Caco-2 (cell line): ENCODE measurements around the gene MARCHF4. TPM values are rescaled to one million over a fixed set of nuclear protein-coding genes. Genes with fewer than 3 reads are reported as not detected.
A peak's percentile ranks its signal among the peaks of the same experiment; 100 is the strongest.

Experiments used
- BruUV-seq: library from RNA; stranded (reverse); fragments of 400-500 nt; replicated peaks from 2 replicates; lab custom pipeline; 2021; lab: Mats Ljungman, UMichigan
- CTCF ChIA-PET: fragments of 300-600 bp; sonication (Branson Sonifier 250); formaldehyde crosslinking; loops from one replicate; lab custom pipeline; 2022; ENCODE audit warnings: antibody characterized with exemption; lab: Charles Lee
- POLR2A ChIA-PET: fragments of 300-600 bp; sonication (Branson Sonifier 250); formaldehyde crosslinking; loops from one replicate; lab custom pipeline; 2022; ENCODE audit warnings: antibody characterized with exemption; lab: Charles Lee
- DNase-seq, 2 experiments: peaks; one replicate each; pipeline versions ENCODE4 v3.0.0 to v3.0.0-alpha.2; 2020 to 2022
- H3K27me3 ChIP-seq: replicated peaks from 2 replicates; pipeline ENCODE4 v1.6.0; 2011; ENCODE audit warnings: low read length; ENCODE audit not compliant: control insufficient read depth, insufficient read depth
- H3K36me3 ChIP-seq: 2 replicates; pipeline ENCODE4 v1.5.1; 2011; ENCODE audit warnings: low read length; ENCODE audit not compliant: control insufficient read depth, insufficient read depth
- H3K4me1 ChIP-seq: fragments of 250-450 bp; sonication (Bioruptor Pico); 2 replicates; pipeline ENCODE4 v1.5.1; 2020; ENCODE audit warnings: mild to moderate bottlenecking
- H3K4me3 ChIP-seq: 2 replicates; pipeline ENCODE4 v1.5.1; 2011; ENCODE audit warnings: low read depth, mild to moderate bottlenecking, control low read depth, low read length
- H3K9me3 ChIP-seq: fragments of 250-450 bp; sonication (Bioruptor Pico); 2 replicates; pipeline ENCODE4 v1.5.1; 2020; ENCODE audit warnings: mild to moderate bottlenecking, moderate library complexity
- H3K27ac Mint-ChIP-seq: one replicate; pipeline ENCODE4 v1.8.0; 2022; ENCODE audit warnings: mixed read lengths; ENCODE audit not compliant: unreplicated experiment
- H3K27me3 Mint-ChIP-seq: one replicate; pipeline ENCODE4 v1.8.0; 2022; ENCODE audit warnings: mixed read lengths; ENCODE audit not compliant: insufficient read depth, unreplicated experiment
- H3K36me3 Mint-ChIP-seq: one replicate; pipeline ENCODE4 v1.8.0; 2022; ENCODE audit warnings: mild to moderate bottlenecking, mixed read lengths; ENCODE audit not compliant: insufficient read depth, unreplicated experiment
- H3K4me1 Mint-ChIP-seq: one replicate; pipeline ENCODE4 v1.8.0; 2022; ENCODE audit warnings: low read depth, mixed read lengths; ENCODE audit not compliant: unreplicated experiment
- H3K4me3 Mint-ChIP-seq: one replicate; pipeline ENCODE4 v1.8.0; 2022; ENCODE audit warnings: mild to moderate bottlenecking, moderate library complexity, mixed read lengths; ENCODE audit not compliant: unreplicated experiment
- H3K9me3 Mint-ChIP-seq: one replicate; pipeline ENCODE4 v1.8.0; 2022; ENCODE audit warnings: mixed read lengths; ENCODE audit not compliant: unreplicated experiment
- intact Hi-C: fragments of 100-400 bp; cut with micrococcal nuclease; formaldehyde crosslinking; loops from one replicate; pipeline ENCODE4 v1.10.0; 2022; ENCODE audit not compliant: unreplicated experiment
- total RNA-seq: library from RNA; stranded (reverse); gene quantifications from 2 replicates; pipeline ENCODE4 v1.2.3, GENCODE V29; 2022
- TF ChIP-seq, protein P1 (sequence below), 2 experiments: fragments of 200-600 bp in 1 of 2; IDR thresholded peaks; 1 replicate in 1 of 2; 2 replicates in 1 of 2; pipeline versions ENCODE4 v1.5.1 to v1.8.0; 2011 to 2022; ENCODE audit warnings: antibody characterized with exemption in 1 of 2, control low read depth in 1 of 2, inconsistent platforms in 1 of 2, low read depth in 1 of 2, low read length in 1 of 2, mild to moderate bottlenecking in 1 of 2, moderate library complexity in 1 of 2; ENCODE audit not compliant: insufficient read depth in 1 of 2, severe bottlenecking in 1 of 2, unreplicated experiment in 1 of 2

Gene MARCHF4
- total RNA-seq, 1 experiment from 2014 or later = not detected

DNA sequence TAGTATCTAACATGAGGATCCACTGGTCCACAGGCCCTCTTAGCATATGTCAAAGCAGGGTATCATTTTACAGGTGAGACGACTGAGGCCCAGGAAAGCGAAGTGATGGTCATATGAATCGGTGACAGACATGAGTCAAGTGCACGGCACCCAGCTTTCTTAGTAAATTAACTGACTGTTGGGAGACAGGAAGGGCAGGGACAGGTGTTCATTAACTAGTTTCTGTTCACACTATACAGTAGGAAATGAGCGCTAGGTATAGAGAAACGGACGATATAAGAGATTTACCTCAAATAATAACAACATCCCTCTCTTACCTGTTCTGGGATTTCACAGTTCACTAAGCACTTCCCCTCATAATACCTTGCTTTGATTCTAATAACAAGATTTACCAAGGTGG is 38.3 kb upstream of the MARCHF4 start:
- ChIA-PET CTCF (no interaction called here), POLR2A (no interaction called here)
- Mint-ChIP-seq H3K9me3 (no peaks in the 10 kb centered on the region), H3K27me3 (peaks cover 11% of the 10 kb centered on the region), H3K4me1 (no peaks in the 10 kb centered on the region), H3K27ac (no peak overlapping the region), H3K4me3 (no peak overlapping the region), H3K36me3 (peaks cover 5% of the 10 kb centered on the region)
- TF ChIP-seq, protein P1, sequence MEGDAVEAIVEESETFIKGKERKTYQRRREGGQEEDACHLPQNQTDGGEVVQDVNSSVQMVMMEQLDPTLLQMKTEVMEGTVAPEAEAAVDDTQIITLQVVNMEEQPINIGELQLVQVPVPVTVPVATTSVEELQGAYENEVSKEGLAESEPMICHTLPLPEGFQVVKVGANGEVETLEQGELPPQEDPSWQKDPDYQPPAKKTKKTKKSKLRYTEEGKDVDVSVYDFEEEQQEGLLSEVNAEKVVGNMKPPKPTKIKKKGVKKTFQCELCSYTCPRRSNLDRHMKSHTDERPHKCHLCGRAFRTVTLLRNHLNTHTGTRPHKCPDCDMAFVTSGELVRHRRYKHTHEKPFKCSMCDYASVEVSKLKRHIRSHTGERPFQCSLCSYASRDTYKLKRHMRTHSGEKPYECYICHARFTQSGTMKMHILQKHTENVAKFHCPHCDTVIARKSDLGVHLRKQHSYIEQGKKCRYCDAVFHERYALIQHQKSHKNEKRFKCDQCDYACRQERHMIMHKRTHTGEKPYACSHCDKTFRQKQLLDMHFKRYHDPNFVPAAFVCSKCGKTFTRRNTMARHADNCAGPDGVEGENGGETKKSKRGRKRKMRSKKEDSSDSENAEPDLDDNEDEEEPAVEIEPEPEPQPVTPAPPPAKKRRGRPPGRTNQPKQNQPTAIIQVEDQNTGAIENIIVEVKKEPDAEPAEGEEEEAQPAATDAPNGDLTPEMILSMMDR (IDR thresholded peaks at IDR 0.05; ENCODE audit: insufficient read depth in 1 of 2, low read depth in 1 of 2, low read length in 1 of 2, severe bottlenecking in 1 of 2, unreplicated experiment in 1 of 2) = no peak
- intact Hi-C loops = loop anchor here (10.0 kb wide), 1 partner anchor 254 kb away; no protein-coding TSS in a partner anchor
- H3K9me3 ChIP-seq = no peaks in the 10 kb centered on the region
- no peak for DNase-seq
- no peaks in the 10 kb centered on the region for H3K27me3 ChIP-seq
- H3K4me1 ChIP-seq = 0 out of 2 replicates have a peak, but pooled peaks cover 4% of the 10 kb centered on the region
- H3K36me3 ChIP-seq = no peaks in the 10 kb centered on the region
- H3K4me3 ChIP-seq = no peak overlapping the region
- no TSS peak for BruUV-seq

DNA sequence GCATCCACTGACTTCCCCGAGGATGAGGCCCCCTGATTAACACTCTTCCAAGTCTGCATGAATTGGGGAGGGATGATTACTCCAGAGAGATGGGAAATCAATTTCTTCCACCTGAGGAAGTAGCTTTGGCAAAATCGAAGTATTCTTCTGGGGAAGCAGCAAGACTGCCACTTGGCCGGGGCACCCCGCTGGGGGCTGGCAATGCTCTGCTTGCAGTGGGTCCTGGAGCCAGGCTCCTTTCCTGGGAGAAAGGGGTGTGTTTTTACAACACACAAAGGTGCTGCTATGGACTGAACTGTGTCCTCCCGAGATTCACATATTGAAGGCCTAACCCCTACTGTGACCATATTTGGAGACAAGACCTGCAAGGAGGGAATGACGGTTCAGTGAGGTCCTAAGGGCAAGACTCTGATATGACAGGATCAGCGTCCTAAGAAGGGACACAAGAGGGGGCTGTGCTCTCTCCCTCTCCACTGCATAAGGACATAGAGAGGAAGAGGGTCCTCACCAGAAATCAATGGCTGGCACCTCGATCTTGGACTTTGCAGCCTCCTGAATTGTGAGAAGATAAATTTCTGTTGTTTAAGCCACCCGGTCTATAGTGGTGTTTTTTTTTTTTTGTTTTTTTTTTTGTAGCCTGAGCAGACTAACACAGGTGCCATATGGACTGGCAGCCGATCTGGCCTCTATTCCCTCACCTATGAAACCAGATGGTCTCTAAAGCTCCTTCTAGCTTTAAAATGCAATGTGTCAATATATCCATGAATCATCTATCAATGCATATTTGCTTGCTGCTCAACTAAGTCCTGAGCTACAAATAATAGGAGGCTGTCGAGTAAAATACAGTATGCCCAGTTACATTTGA is 36.4 kb upstream of the MARCHF4 start:
- no peaks in the 10 kb centered on the region for H3K4me1 Mint-ChIP-seq
- peaks cover 11% of the 10 kb centered on the region for H3K27me3 Mint-ChIP-seq

DNA sequence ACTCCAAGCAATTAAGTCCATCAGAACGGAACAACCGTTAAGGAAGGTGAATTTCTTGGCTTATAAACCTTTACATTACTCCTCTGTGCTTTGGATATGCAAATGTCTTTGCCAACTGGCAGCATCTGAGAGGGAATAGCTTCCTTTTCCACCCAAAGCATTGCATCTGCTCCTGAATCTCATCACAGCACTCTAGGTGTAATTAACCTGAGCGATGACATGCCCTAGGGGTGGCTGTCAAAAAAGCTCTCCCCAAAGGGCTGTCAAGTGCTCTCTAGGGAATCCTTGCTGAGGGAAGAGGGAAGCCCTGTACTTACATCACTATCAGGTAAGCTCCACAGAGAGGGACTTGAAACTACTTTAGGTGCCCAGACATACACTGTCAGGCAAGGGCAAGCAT is 34.5 kb upstream of the MARCHF4 start:
- ChIA-PET CTCF (no interaction called here), POLR2A (no interaction called here)
- TF ChIP-seq, protein P1 (IDR thresholded peaks at IDR 0.05; ENCODE audit: insufficient read depth in 1 of 2, low read depth in 1 of 2, low read length in 1 of 2, severe bottlenecking in 1 of 2, unreplicated experiment in 1 of 2) = no peak
- no peaks in the 10 kb centered on the region for H3K4me1 ChIP-seq
- no peaks in the 10 kb centered on the region for H3K4me1 Mint-ChIP-seq
- no peaks in the 10 kb centered on the region for H3K36me3 Mint-ChIP-seq
- no peaks in the 10 kb centered on the region for H3K9me3 Mint-ChIP-seq
- peaks cover 11% of the 10 kb centered on the region for H3K27me3 Mint-ChIP-seq
- no peak overlapping the region for H3K27ac Mint-ChIP-seq
- no peak overlapping the region for H3K4me3 Mint-ChIP-seq
- no peaks in the 10 kb centered on the region for H3K9me3 ChIP-seq
- no peak for DNase-seq
- no TSS peak for BruUV-seq
- intact Hi-C loops = no loop called here
- no peaks in the 10 kb centered on the region for H3K36me3 ChIP-seq
- no peaks in the 10 kb centered on the region for H3K27me3 ChIP-seq
- H3K4me3 ChIP-seq = no peak overlapping the region

More for the DNA sequence above, 36.4 kb upstream of the MARCHF4 start:
- no peaks in the 10 kb centered on the region for H3K27me3 ChIP-seq
- peaks cover 5% of the 10 kb centered on the region for H3K36me3 Mint-ChIP-seq
- no TSS peak for BruUV-seq
- no peaks in the 10 kb centered on the region for H3K36me3 ChIP-seq
- H3K9me3 ChIP-seq = no peaks in the 10 kb centered on the region
- intact Hi-C loops = no loop called here
- DNase-seq = peak in 1 of 2 experiments; percentile 7
- no peak overlapping the region for H3K4me3 ChIP-seq
- POLR2A ChIA-PET = no interaction called here
- no peak overlapping the region for H3K4me3 Mint-ChIP-seq
- H3K4me1 ChIP-seq = 0 out of 2 replicates have a peak, but pooled peaks cover 4% of the 10 kb centered on the region
- TF ChIP-seq, protein P1 (IDR thresholded peaks at IDR 0.05; ENCODE audit: insufficient read depth in 1 of 2, low read depth in 1 of 2, low read length in 1 of 2, severe bottlenecking in 1 of 2, unreplicated experiment in 1 of 2) = peak in 1 of 2 experiments; percentile 35
- CTCF ChIA-PET = no interaction called here
- no peaks in the 10 kb centered on the region for H3K9me3 Mint-ChIP-seq
- H3K27ac Mint-ChIP-seq = no peak overlapping the region
